HG03354 (cell line): ENCODE results near the gene RIC3.
"Not testable (repeated sequence)": the region's sequence is repeated elsewhere in the genome, so short reads cannot be mapped to it uniquely, and the experiment has no call there.

ENCODE experiments used
- ATAC-seq: cut with Tn5 transposase; IDR thresholded peaks from one replicate; pipeline ENCODE4 v1.9.1; 2021; ENCODE audit warnings: mild to moderate bottlenecking; ENCODE audit not compliant: unreplicated experiment, poor library complexity, severe bottlenecking

Gene RIC3

DNA sequence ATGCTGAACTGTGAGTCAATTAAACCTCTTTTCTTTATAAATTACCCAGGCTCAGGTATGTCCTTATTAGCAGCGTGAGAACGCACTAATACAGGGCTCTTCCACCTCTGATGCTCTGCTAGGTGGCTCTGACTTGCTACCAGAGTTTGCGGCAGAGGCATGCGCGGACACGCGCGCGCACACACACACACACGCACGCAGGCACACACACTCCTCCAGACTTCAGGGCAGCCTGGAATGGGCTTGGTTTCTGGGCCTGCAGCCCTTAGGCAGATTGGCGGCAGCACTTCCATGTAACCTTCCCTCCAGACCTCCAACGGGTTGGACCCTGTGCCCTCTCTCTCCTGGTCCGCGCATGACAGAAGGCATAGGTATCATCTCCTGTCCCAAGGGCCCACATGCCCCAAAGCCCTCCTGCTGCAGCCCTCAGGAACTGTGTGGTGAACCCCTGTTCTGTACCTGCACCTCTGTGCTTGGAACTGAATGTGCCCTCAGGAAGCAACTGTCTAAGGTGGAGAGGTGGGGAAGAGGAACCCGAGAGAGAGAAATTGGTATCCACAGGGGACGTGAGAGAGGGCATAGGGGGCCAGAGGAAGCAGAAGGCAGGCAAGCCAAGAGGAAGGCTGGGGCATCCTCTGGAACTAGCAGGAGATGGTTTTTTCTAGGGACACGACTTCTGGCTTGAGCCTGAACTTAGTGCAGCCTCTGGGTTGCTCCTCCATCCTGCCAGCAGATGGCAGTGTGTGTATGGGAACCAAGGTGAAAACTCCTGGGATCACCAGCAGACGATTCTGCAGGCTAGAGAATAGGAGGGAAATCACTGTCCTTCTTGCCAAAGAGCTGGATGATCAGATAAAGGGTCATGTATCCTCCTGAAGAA, 23.4 kb upstream of the RIC3 start:
- peak; percentile 72 for ATAC-seq

GRCh38 chr11:8190431-8190830, 21.6 kb upstream of the RIC3 start:
- ATAC-seq, result no peak

DNA sequence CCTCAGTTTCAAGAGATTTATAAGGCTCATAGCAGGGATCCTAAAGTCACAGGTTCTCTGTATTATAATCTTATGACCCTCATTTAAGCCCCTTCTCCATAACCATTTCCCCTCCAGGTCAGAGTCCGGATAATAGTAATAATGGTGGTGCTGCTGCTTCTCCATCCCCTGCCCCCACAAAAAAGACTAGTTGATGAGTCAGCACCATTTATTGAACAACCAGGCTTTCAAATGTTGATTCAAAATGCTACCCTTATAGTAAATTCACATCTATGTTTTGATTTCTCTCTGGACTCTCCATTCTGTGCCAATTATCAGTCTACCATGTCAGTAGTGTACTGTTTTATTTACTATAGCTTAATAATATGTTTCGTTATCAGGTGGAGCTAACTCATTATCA, 17.6 kb upstream of the RIC3 start:
- no peak for ATAC-seq

DNA sequence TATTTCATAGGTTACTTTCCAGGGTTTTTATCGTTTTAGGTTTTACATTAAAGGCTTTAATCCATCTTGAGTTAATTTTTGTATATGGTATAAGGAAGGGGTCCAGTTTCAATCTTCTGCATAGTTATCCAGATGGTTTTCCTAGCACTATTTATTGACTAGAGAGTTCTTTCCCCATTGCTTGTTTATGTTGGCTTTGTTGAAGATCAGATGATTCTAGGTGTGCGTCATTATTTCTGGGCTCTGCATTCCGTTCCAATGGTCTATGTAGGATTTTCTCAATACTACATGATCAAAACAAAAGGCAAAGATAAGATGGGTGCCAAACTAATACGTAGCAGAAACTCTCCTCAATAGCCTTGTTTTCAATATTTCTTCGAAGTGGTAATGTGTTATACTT, 14.3 kb upstream of the RIC3 start:
- no peak for ATAC-seq

- ATAC-seq, result no peak
Observed at GRCh38 chr11:8180469-8180868, 11.6 kb upstream of the RIC3 start.

DNA sequence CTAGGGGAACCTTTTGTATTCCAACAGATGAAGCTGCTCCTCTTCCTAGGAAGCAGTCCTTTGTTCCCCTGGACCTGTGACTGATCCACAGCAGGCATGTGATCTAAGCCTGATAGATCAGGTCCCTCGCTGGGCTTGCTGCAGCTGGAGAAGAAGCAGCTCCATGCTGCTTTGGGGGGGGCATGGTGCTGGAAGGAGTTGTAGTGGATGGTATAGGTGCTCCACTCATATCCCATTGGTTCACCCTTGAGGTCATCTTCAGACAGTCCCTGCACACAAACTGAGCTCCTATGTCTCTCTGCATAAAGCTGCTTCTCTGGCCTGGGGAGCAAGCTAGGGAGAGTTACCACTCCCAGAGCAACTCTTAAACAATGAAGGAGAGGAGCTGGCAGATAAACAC, 9.5 kb upstream of the RIC3 start:
- ATAC-seq, result no peak

GRCh38 chr11:8177136-8177535, 8.3 kb upstream of the RIC3 start:
- ATAC-seq, result no peak

- no peak for ATAC-seq
Observed at GRCh38 chr11:8167796-8168195, 1.0 kb downstream of the RIC3 start.

- no peak for ATAC-seq
Observed at GRCh38 chr11:8164746-8165145, 4.1 kb downstream of the RIC3 start.

- ATAC-seq, result not testable (repeated sequence)
Observed at GRCh38 chr11:8161627-8162304, 7.1 kb downstream of the RIC3 start.

- ATAC-seq, result no peak
Observed at GRCh38 chr11:8156877-8157276, 11.9 kb downstream of the RIC3 start.

DNA sequence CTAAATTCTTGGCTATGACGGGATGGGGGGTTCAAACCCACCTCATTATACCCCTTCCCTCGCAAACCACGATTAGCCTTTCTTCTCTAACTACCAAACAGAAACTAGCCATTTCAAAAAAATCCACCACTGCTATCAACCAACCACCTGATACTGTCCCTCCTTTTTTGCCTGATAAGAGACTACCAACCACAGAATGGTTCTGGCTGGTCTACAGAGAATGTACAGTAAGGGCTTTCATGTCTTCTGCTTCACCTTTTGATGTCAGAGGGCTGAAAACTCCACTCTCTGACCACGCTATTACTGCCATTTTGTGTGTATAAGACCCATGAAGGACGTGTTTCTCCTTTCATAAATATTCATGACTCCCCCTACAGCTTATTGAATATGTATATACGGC, 19.1 kb downstream of the RIC3 start:
- ATAC-seq, result no peak

- ATAC-seq, result no peak
Observed at GRCh38 chr11:8138526-8138925, 30.3 kb downstream of the RIC3 start.

DNA sequence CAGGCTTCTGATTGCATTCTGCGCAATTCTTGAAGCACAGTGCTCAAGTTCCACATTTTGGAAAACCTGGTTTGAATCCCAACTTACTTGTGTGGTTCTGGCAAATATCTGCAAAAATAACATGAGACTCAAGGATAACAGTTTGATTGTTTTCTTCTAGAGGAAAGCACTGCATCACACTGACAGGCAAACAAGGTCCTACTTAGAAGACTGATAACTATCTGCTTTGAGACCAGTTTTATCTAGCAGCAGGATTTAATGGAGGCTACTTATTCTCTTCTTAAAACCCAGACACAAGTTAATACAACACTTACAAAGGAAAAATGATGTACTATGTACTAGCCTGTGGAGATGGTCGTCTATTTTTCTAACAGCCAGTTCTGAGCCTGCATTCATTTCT, 41.4 kb downstream of the RIC3 start:
- ATAC-seq, result no peak

GRCh38 chr11:8126649-8127289, 42.1 kb downstream of the RIC3 start:
- ATAC-seq, result no peak

GRCh38 chr11:8122173-8122764, 46.6 kb downstream of the RIC3 start:
- ATAC-seq, result no peak

GRCh38 chr11:8111636-8112035, 57.2 kb downstream of the RIC3 start:
- ATAC-seq, result no peak

DNA sequence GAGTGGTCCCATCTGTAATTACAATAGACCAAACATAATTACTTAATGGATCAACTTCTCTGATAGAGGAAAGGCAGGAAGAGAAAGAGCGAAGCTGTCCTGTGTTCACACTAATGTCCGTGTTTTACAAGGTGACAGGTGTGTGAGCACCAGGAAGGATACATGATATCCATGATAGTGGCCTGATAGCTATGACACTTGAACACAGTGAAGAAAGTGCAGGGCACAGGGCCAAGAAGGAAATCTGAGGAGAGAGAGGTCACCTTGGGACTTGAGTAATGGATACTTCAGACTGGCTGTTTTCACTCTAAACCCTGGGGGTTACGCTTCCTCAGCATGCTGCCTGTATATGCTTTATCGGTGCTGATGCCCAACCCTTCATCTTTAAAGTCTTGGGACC, 58.4 kb downstream of the RIC3 start:
- no peak for ATAC-seq

- ATAC-seq, result no peak
Observed at GRCh38 chr11:8109675-8110074, 59.1 kb downstream of the RIC3 start.

- no peak for ATAC-seq
Observed at GRCh38 chr11:8108421-8108820, 60.4 kb downstream of the RIC3 start.
